HG03139 (cell line): ENCODE data around the gene TRAPPC3L.

ENCODE experiments used
- ATAC-seq: cut with Tn5 transposase; IDR thresholded peaks from one replicate; pipeline ENCODE4 v1.9.1; 2021; ENCODE audit not compliant: unreplicated experiment

Gene TRAPPC3L

GRCh38 chr6:116560130-116560529 is 14.6 kb upstream of the TRAPPC3L start:
- ATAC-seq = no peak

DNA sequence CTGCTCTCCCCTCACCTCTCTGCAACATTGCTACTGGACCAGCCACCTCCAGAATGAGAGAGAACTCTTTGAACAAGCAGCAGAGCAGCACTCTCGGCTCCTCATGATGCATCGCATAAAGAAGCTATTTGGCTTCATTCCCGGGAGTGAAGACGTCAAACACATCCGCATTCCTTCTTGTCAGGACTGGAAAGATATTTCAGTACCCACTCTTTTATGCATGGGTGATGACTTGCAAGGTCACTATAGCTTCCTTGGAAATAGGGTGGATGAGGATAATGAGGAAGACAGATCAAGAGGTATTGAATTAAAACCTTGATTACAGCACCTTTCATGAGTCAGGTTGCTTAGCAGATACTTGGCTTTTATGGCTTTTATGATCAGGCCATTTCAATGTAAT is 12.4 kb upstream of the TRAPPC3L start:
- ATAC-seq = no peak

- ATAC-seq = no peak
Observed at GRCh38 chr6:116556814-116557415, 11.4 kb upstream of the TRAPPC3L start.

- ATAC-seq = no peak
Observed at GRCh38 chr6:116556065-116556464, 10.6 kb upstream of the TRAPPC3L start.

DNA sequence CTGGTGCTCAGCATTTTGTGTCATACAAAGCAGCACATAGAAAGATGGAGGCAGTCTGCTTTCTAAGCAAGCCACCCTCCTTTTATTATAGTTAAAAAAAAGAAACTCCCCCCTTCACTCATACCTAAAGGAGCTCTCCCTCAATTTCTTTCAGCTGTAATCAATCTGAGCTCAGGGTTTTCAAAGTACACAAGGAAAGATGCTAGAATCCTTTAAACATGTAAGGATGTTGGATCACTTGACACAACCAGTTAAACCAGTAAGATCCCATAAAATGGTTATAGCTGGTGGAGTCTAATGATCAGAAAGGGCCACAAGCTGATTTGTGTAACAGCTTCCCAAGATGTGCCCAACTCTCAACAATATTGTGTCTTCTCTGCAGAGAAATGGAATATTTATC is 8.0 kb upstream of the TRAPPC3L start, which contains the start of gene CALHM4:
Gene CALHM4 (plus strand): TSS at position 301 of the 400 bp plus-strand sequence. CDS start 43 bp downstream, at position 344.
- ATAC-seq = no peak

DNA sequence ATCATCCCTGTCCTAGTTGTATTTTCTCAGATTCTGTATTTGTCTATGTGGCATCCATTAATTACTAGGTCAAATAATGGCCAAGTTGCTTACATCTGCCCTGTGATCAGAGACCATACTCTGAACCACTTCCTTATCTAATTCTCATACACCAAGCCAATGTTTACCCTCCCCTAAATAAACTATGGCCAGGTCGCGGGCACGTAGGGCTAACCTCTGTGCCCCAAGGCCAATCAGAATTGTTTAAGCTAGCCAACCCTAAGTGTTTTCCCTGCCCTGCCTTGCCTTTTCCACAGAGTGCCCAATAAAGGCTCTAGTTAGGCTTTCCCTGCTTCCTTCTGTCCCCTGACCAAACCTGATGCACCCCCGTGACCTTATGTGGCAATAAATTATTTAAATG is 5.3 kb upstream of the TRAPPC3L start:
- no peak for ATAC-seq

DNA sequence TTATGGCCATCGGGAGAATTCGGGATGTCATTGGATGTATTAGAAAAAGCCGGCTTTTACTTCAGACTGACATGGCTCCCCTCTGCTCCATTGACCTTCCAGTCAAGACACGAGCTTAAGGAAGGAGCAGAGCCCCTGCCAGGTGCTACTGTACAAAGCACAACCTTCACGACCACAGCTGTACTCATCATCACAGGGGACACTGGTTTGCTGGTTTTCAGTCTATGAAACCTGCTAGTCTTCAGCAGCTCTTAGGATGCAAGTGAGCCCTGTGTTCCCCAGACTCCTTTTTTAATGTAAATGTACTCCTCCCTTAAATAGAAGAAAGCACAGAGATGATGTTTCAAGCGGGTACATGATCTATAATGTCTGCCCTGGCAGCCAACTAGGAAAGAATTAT is 1.9 kb upstream of the TRAPPC3L start:
- ATAC-seq = no peak

GRCh38 chr6:116543149-116543548 is 2.3 kb downstream of the TRAPPC3L start:
- no peak for ATAC-seq

- no peak for ATAC-seq
Observed at GRCh38 chr6:116542426-116542825, 3.1 kb downstream of the TRAPPC3L start.

GRCh38 chr6:116536216-116536621 is 9.3 kb downstream of the TRAPPC3L start:
- no peak for ATAC-seq

GRCh38 chr6:116535109-116535508 is 10.4 kb downstream of the TRAPPC3L start:
- no peak for ATAC-seq

DNA sequence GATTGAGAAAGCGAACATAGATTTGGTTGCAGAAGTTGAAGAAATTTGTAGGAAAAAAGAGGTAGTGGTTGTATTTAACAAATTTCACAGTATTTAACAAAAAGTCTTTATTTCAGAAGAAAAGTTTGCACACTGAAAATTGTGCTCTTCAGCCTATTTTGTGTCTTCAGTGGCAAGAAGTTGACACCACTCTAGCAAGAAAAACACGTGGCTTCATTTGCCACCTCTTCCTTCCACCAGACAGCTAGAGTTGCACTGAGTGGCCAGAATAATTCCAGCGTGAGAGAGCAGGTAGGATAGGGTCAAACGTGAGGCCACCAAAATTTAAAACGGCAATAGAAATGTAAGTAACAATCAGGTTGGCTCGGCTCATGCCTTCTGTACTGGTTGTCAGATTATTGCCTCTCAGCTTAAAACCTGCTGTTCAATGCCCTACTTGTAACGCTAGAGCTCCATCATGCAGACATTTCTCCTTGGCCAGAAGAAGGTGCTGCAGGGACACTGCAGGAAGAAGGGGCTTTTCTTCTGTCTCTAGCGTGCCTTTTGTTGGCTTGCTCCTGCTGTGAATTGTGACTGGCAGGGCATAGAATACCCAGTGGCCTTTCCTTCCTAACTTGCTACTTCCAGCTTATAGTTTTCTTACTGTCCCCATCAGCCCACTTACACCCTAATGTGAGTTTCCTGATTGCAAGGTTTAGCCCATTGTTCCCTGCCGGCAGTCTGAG is 12.1 kb downstream of the TRAPPC3L start:
- no peak for ATAC-seq

DNA sequence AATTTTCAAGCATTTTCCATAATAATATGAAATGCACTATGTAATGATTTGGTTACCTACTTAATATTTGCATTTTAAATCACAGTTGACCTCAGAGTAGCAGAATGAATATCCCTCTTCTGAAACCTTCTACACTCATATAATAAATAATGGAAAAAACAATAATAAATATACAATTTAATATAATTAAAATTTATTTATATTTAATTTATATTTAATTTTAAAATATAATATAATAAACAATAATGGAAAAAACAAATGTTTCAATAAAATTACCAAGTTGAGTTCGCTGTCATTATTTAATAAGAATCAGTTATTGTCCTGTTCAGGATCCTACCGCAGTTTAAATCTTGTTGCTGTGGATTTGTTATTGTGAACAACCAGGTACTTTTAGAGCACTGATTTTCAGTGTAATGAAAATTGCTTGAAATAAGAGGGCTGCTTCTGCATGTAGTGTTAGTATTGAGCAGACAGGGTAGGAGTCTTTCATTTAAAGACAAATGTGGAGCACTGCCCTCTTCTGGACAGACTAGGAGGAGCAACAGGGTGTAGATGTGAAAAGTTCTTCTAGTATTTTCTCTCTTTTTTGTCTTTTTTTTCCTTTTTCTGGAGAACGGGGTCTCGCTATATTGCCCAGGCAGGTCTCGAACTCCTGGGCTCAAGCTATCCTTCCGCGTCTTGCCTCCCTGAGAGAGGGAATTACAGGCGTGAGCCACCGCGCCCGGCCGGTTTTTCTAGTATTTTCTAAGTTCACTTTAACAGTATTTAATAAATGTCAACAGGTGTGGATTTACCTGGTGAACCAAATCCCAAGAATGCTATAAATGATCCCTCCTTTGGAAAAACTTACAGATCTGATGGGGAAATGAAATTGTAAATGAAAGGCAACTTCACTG is 13.6 kb downstream of the TRAPPC3L start:
- ATAC-seq = peak; percentile 73

DNA sequence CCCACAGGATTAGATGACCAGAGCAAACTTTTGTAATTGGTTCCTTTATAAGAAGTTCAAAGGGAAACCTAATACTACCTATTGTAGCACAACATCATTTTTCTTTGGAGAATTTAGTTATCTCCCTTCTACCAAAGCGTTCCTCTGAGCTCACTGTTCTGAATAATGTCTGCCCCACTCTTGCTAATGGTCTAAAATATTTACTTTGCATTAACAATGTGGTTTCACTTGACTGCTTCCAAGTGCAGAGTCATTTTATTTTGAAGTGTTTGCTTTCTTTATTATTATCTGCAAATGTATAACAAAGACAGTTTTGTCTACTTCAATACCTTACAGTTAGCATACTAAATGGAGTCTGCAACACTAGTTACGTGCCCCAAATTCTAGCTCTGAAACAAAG is 15.0 kb downstream of the TRAPPC3L start:
- no peak for ATAC-seq

DNA sequence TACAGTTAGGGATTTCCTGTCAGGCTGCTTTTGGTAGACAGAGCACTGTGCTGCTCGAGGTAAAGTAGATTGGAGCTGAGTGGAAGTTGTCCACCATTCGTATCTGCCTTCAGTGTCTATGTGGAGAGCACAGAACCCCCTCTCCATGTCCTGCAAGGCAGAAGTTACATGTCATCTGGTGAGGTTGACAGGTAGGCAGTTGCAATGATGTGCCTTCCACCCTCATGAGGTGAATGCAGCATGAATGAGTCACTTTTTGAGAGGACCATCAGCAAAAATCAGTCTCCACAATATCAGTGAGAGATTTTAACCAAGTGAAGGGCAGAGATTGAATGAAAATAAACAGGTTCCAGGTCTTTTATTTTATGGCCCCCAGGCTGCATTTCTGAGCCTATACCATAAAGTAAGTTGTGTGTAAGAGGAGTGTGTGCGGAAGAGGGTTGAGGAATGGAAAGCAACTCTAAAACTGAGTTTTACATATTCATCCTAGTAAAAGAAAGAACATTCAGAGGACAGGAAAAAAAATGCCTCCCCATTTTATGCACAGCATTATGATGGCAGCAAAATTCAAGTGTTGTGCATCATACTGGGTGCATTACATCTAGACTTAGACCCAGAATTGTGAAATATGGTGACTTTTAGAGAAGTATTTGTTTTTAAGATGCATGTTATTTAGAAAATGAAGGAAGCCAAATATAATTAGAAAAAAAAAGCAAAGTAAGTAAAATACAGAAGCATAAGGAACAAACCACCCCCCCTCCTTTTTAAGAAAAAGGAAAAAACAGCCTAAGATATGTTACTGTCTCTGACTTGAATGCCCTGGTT is 15.8 kb downstream of the TRAPPC3L start:
- no peak for ATAC-seq

DNA sequence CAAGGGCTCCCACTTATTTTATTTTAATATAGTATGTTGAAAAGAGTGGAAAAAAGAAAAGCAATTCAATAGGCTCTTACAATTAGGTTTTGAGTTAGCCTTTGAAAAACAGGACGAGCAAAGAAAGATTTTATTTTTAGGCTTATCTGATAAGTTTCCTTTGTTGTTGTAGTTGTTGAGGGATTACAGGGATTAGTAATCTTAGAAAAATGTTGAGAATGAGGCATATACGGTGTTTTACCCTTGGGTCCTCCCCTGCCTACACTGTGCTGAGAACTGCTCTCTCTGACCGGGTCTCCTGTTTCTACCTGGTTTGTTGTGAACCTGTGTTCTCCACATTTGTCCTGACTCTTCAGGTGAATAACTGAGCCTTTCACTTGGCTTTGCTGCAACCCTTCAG is 16.7 kb downstream of the TRAPPC3L start:
- ATAC-seq = no peak

DNA sequence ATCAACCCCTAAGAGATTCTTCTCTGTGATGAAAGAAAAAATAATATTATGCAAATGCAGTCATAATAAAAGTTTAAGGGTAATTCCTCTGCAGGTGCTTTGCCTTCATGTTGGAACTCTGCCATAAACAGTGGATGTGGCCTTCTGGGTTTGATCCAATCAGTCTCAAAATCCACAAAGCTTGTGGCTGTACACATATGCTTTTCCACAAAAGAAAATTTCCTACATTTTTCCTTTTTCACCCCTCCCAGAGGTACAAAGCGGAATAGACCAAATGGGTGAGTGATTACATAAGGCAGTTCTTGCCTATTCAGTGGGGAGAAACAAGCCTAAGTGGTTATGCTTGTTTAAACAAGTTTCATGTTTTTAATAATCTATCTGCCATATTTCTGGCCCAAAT is 17.4 kb downstream of the TRAPPC3L start:
- no peak for ATAC-seq

- ATAC-seq = no peak
Observed at GRCh38 chr6:116524236-116524635, 21.2 kb downstream of the TRAPPC3L start.

DNA sequence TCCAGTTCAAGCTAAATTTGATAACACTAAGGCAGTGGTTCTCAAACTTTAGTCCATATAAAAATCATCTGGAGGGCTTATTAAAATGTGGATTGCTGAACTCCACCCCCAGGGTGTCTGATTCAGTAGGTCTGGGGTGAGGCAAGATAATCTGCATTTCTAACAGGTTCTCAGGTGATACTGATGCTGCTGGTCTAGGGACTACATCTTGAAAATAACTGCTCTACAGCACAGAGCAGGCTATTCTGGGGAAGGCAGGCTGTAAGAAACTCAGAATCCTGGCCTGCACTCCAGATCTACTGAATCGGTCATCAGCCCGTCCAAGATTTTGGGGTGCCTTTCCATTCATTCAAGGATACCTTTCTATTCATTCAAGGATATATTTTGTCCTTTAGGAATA is 22.6 kb downstream of the TRAPPC3L start:
- ATAC-seq = no peak

GRCh38 chr6:116518621-116519368 is 26.7 kb downstream of the TRAPPC3L start:
- no peak for ATAC-seq
